T-helper 2 cell (primary cell): Measurements from ENCODE around the gene TAF11L3.
"Not testable (repeated sequence)": the region's sequence is repeated elsewhere in the genome, so short reads cannot be mapped to it uniquely, and the experiment has no call there.

Experiments
- DNase-seq, 5 experiments: peaks; one replicate each; pipeline versions ENCODE4 v3.0.0 to v3.0.0-alpha.2; 2012 to 2022
- total RNA-seq, 2 donors: gene quantifications; one replicate each; lab custom pipeline; 2026; lab: John Stamatoyannopoulos, UW

TAF11L3 gene
- 0 reads per million in 2 donors for total RNA-seq

GRCh38 chr5:17518067-17518466, at the start of gene TAF11L3:
Gene TAF11L3, plus strand, starts transcription at chr5:17518367.
- not testable (repeated sequence) for DNase-seq

- no peak for DNase-seq
Measured at GRCh38 chr5:17470064-17470463, 48.1 kb upstream of the TAF11L3 start.

DNA sequence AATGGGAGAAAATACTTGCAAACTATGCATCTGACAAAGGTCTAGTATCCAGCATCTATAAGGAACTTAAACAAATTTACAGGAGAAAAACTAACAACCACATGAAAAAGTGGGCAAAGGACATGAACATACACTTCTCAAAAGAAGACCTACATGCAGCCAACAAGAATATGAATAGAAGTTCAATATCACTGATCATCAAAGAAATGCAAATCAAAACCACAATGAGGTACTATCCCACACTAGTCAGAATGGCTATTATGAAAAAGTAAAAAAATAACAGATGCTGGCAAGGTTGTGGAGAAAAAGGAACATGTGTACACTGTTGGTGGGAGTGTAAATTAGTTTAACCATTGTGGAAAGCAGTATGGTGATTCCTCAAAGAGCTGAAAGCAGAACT, 43.1 kb upstream of the TAF11L3 start:
- DNase-seq: not testable (repeated sequence)

- DNase-seq: no peak
Measured at GRCh38 chr5:17477043-17477442, 41.1 kb upstream of the TAF11L3 start.

- no peak for DNase-seq
Measured at GRCh38 chr5:17477573-17478265, 40.4 kb upstream of the TAF11L3 start.

DNA sequence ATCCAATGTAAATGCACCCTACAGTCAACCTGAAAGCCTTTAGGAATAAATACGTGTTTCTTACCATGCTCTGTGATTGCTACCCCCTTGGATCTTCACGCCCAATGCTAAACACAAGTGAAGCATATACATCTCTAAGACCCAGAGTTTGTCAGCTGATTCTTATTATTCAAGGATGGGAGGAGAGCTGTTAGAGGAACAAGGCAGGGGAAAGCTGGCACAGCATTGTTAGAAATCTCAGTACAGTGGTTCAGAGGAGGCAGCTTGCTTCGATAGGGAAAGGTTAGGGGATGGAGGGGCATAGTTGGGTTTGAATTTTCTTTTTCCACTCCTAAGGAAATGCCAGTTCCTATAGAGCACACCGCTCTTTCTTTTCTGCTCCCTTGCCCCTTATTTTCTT, 36.8 kb upstream of the TAF11L3 start:
- DNase-seq: no peak

DNA sequence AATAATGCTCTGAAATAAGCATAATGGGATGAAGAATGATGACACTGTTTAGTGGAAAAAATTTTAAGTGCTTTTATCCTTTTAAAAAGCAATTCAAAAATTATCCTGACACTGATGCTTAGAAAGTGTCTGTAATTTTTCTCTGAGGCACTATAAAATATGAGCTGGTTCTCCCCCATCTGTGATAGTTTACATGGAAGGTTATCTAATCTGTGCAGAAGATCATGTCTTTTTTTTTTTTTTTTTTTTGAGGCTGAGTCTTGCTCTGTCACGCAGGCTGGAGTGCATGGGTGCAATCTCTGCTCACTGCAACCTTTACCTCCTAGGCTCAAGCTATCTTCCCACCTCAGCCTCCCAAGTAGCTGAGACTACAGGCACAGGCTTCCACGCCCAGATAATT, 35.4 kb upstream of the TAF11L3 start:
- DNase-seq: no peak

- not testable (repeated sequence) for DNase-seq
Measured at GRCh38 chr5:17486464-17487173, 31.5 kb upstream of the TAF11L3 start.

DNA sequence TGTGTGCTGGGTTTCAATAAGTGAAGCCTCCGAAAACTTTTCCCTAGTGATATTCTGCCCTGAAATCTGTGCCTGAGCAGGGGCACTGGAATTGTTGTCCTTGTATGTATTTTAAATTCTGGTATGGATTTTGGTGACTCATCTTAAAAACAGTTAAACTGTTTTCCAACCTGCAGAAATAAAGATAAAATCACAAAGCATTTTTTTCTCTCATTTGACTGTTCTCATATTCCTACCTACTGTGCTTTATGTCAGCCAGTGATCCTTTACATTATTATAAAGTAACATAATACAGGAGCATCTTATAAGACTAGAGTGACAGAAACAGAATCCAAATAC, 31.0 kb upstream of the TAF11L3 start:
- DNase-seq: no peak

GRCh38 chr5:17491257-17491656, 26.9 kb upstream of the TAF11L3 start:
- DNase-seq: not testable (repeated sequence)

GRCh38 chr5:17492770-17493169, 25.4 kb upstream of the TAF11L3 start:
- DNase-seq: no peak

- DNase-seq: no peak
Measured at GRCh38 chr5:17497446-17497845, 20.7 kb upstream of the TAF11L3 start.

DNA sequence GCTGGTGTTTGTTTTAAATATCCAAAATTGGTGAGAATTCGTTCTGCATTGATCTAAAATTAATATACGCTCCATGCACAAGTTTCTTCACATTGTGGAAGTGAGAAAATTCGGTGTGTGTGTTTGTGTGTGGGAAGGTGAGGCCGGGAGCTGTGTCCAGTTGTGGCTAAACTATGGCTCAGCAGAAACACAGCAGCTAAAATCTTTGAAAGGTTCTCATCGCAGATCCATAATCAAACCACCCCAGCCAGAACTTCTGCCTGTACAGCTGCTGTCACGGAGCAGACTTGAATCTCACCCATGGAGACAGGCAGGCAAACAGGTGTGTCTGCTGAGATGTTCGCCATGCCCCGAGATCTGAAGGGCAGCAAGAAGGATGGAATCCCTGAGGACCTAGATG, 20.2 kb upstream of the TAF11L3 start, which contains the start of gene TAF11L2:
Gene TAF11L2 (plus strand): TSS at position 301 of the 400 bp plus-strand sequence.
- not testable (repeated sequence) for DNase-seq

DNA sequence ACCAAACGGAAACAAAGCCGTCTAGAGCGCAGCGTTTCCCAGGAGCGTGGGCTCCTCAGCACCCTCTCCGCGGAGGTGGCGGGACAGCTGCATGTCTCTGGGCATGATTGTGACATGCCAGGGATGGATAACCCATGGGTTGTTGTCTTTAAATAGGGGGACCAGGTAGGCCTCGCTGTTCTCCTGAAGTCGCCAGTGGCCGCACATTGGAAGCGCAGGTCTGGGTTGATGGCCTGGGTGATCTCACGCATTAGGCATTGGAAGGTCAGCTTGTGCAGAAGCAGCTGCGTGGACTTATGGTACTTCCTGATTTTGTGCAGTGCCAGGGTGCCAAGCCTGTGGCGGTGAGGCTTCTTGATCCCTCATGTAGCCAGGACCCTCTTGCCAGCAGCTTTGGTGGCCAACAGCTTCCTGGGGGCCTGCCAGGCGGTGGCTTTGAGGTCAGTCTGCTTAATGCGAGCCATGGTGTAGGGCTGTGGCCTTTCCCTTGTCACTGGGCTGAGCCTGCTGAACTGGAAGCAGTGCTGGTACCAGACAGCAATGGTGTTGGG, 6.3 kb upstream of the TAF11L3 start:
- DNase-seq: no peak

GRCh38 chr5:17517526-17517925, 641 bp upstream of the TAF11L3 start:
- DNase-seq: peak in 1 of 5 experiments; percentile 10

DNA sequence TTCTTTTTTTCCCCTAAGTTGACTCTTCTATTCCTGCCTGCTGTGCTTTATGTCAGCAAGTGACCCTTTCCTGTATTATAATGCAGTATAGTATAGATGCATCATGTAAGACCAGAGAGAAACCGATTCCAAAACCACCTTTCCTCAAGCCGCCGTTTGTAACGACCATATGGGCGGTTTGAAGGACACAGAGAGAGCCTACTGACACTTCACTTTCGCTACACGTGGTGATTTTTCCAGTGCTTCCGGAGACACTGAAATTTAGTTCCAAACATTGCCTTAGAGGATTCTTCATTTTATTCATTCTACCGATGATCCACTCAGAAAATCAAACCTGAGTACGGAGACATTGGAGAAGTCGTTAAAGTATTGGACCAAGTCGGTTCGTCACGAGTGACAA, 1.3 kb downstream of the TAF11L3 start:
- DNase-seq: not testable (repeated sequence)

DNA sequence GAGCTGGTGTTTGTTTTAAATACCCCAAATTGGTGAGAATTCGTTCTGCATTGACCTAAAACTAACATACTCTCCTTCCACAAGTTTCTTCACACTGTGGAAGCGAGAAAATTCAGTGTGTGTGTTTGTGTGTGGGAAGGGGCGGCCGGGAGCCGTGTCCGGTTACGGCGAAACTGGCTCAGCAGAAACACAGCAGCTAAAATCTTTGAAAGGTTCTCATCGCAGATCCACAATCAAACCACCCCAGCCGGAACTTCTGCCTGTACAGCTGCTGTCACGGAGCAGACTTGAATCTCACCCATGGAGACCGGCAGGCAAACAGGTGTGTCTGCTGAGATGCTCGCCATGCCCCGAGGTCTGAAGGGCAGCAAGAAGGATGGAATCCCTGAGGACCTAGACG, 3.3 kb downstream of the TAF11L3 start, which contains the start of gene TAF11L4:
Gene TAF11L4 (plus strand): TSS at position 301 of the 400 bp plus-strand sequence.
- DNase-seq: not testable (repeated sequence)

- not testable (repeated sequence) for DNase-seq
Measured at GRCh38 chr5:17524935-17525334, 6.8 kb downstream of the TAF11L3 start, which contains the start of gene TAF11L5. Gene TAF11L5, plus strand, starts transcription at chr5:17525235.

DNA sequence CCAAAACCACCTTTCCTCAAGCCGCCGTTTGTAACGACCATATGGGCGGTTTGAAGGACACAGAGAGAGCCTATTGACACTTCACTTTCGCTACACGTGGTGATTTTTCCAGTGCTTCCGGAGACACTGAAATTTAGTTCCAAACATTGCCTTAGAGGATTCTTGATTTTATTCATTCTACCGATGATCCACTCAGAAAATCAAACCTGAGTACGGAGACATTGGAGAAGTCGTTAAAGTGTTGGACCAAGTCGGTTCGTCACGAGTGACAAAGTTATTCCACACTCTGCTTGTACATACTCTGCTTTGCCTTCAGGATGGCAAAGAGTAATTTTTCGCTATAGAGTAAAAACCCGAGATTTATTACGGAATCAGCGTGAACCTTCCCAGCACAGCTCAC, 8.3 kb downstream of the TAF11L3 start:
- DNase-seq: peak in 3 of 5 experiments; percentile 2 to 18 (median 7)

GRCh38 chr5:17528369-17528768, 10.2 kb downstream of the TAF11L3 start, which contains the start of gene TAF11L6:
Gene TAF11L6, plus strand, starts transcription at chr5:17528669.
- not testable (repeated sequence) for DNase-seq
